HG03575 (cell line): ENCODE results near the gene NNAT.
"Not testable (repeated sequence)": the region's sequence is repeated elsewhere in the genome, so short reads cannot be mapped to it uniquely, and the experiment has no call there.

Source experiments
- ATAC-seq: cut with Tn5 transposase; IDR thresholded peaks from one replicate; pipeline ENCODE4 v1.9.1; 2021; ENCODE audit not compliant: unreplicated experiment, insufficient number of reproducible peaks, low FRiP score; ENCODE audit errors: extremely low read depth

NNAT gene

GRCh38 chr20:37533154-37533715 lies 12.2 kb downstream of the NNAT start:
- no peak for ATAC-seq

- ATAC-seq, result no peak
These were observed 13.5 kb downstream of the NNAT start for GRCh38 chr20:37534401-37535157.

GRCh38 chr20:37535443-37536132 lies 14.5 kb downstream of the NNAT start:
- ATAC-seq, result no peak

- ATAC-seq, result no peak
These were observed 16.5 kb downstream of the NNAT start for GRCh38 chr20:37537505-37537904.

GRCh38 chr20:37538003-37538402 lies 17.0 kb downstream of the NNAT start:
- no peak for ATAC-seq

- ATAC-seq, result no peak
These were observed 18.4 kb downstream of the NNAT start for GRCh38 chr20:37539424-37539823.

GRCh38 chr20:37540001-37540400 lies 19.0 kb downstream of the NNAT start:
- no peak for ATAC-seq

- ATAC-seq, result not testable (repeated sequence)
These were observed 19.8 kb downstream of the NNAT start for GRCh38 chr20:37540838-37541237.

GRCh38 chr20:37541326-37541725 lies 20.3 kb downstream of the NNAT start:
- no peak for ATAC-seq

GRCh38 chr20:37542281-37542680 lies 21.2 kb downstream of the NNAT start:
- no peak for ATAC-seq

- ATAC-seq, result no peak
These were observed 22.8 kb downstream of the NNAT start for GRCh38 chr20:37543828-37544227.

GRCh38 chr20:37544386-37544785 lies 23.3 kb downstream of the NNAT start:
- ATAC-seq, result no peak

- no peak for ATAC-seq
These were observed 24.5 kb downstream of the NNAT start for GRCh38 chr20:37545516-37545915.

GRCh38 chr20:37547912-37548311 lies 26.9 kb downstream of the NNAT start:
- no peak for ATAC-seq

- ATAC-seq, result not testable (repeated sequence)
These were observed 29.3 kb downstream of the NNAT start for GRCh38 chr20:37550101-37550920.

- not testable (repeated sequence) for ATAC-seq
These were observed 30.6 kb downstream of the NNAT start for GRCh38 chr20:37551660-37552059.

- no peak for ATAC-seq
These were observed 31.4 kb downstream of the NNAT start for GRCh38 chr20:37552415-37552814.

- not testable (repeated sequence) for ATAC-seq
These were observed 33.8 kb downstream of the NNAT start for GRCh38 chr20:37554721-37555298.

GRCh38 chr20:37556538-37556937 lies 35.5 kb downstream of the NNAT start:
- no peak for ATAC-seq
